Sigmoid colon (tissue), 7 donors: ENCODE data around the gene LILRA1. TPM values are rescaled to one million over a fixed set of nuclear protein-coding genes. Genes with fewer than 3 reads are reported as not detected.

ENCODE experiments used
- DNase-seq: peaks from one replicate; pipeline ENCODE4 v3.0.0-alpha.2; 2019
- H3K27ac ChIP-seq, 4 donors: fragments of 200-600 bp; sonication (generic); one replicate each; pipeline ENCODE4 v1.5.1; 2016 to 2019; ENCODE audit warnings: mild to moderate bottlenecking in 1 of 4
- H3K27me3 ChIP-seq, 3 donors: fragments of 200-600 bp; sonication (generic); one replicate each; pipeline ENCODE4 v1.5.1; 2019; ENCODE audit warnings: mild to moderate bottlenecking in 1 of 3
- H3K36me3 ChIP-seq, 4 donors: fragments of 200-600 bp; sonication (generic); one replicate each; pipeline ENCODE4 v1.5.1; 2016 to 2019
- H3K4me1 ChIP-seq, 4 donors: fragments of 200-600 bp; sonication (generic); one replicate each; pipeline ENCODE4 v1.5.1; 2017 to 2019
- H3K4me3 ChIP-seq, 4 donors: fragments of 200-600 bp; sonication (generic); one replicate each; pipeline ENCODE4 v1.5.1; 2017 to 2019; ENCODE audit warnings: mild to moderate bottlenecking in 2 of 4, moderate library complexity in 1 of 4
- H3K9me3 ChIP-seq, 4 donors: fragments of 200-600 bp in 3 of 4; sonication (generic) in 3 of 4; one replicate each; pipeline versions ENCODE4 v1.5.1 to v1.6.1; 2013 to 2019
- EP300 ChIP-seq, 4 donors: sonication (generic); formaldehyde crosslinking; IDR thresholded peaks; one replicate each; pipeline ENCODE4 v1.6.1; 2017; ENCODE audit warnings: antibody characterized with exemption in 4 of 4
- POLR2A ChIP-seq, 2 donors: fragments of 450-650 bp; IDR thresholded peaks; one replicate each; pipeline ENCODE4 v1.6.1; 2016; ENCODE audit warnings: antibody characterized with exemption in 2 of 2, mild to moderate bottlenecking in 2 of 2, moderate library complexity in 2 of 2
- POLR2AphosphoS5 ChIP-seq, 4 donors: sonication (generic); formaldehyde crosslinking; IDR thresholded peaks; one replicate each; pipeline ENCODE4 v1.6.1; 2017; ENCODE audit warnings: antibody characterized with exemption in 4 of 4
- WGBS, 2 donors: extraction: QIAGEN DNeasy Blood & Tissue Kit; methylation state at CpG; one replicate each; pipeline ENCODE4 v1.1.7; 2013; 5-methylcytosine and 5-hydroxymethylcytosine counted together
- intact Hi-C: fragments of 100-400 bp; cut with DNase I; formaldehyde crosslinking; loops from one replicate; pipeline ENCODE4 v1.15.1; 2023
- polyA plus RNA-seq, 3 donors: library from polyadenylated mRNA; stranded (reverse); fragments of 200-250 nt; gene quantifications; one replicate each; pipeline ENCODE4 v1.2.3, GENCODE V29; 2013
- total RNA-seq, 4 donors: library from RNA; depleted of rRNA; stranded (reverse); fragments of >200 nt; gene quantifications; one replicate each; pipeline ENCODE4 v1.1.0, GENCODE V29; 2016
- TF ChIP-seq, protein P1 (sequence below), 4 experiments: fragments of 450-650 bp in 3 of 4; fragments of 200-600 bp in 1 of 4; IDR thresholded peaks; one replicate each; pipeline ENCODE4 v1.5.1; 2016 to 2019; ENCODE audit warnings: antibody characterized with exemption in 4 of 4, mild to moderate bottlenecking in 3 of 4, moderate library complexity in 2 of 4
- donor health status: healthy with polysubstance abuse.
- donor health status: Bipolar disorder and iron deficiency.
- donor health status: healthy.

LILRA1 gene
- total and polyA plus RNA-seq, 7 donors = 0.54 to 2.3 (median 0.71) TPM; not detected in 2

DNA sequence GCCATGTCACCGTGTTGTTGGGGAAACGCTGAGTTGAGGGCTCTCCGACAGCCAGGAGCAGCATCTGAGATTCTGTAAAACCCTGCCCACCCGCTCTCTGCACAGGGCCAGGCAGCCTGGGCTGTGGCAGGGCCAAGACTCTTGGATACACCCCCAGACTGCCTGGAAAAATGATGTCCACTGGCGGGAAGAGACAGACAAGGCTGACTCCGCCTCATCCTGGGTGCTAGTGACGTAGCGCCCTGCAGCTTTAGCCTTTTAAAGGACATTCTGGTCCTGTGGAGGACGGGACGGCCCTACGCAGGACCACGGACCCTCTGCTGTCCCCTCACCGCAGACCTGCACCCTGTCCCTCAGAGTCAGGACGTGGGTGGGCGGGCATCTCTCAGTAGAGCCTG is 40.5 kb upstream of the LILRA1 start:
- 84 to 88% methylated on average over 15 of the region's 15 CpGs for WGBS, 2 donors
- Histone ChIP-seq H3K4me3 (no peak overlapping the region), H3K4me1 (no peaks in the 10 kb centered on the region), H3K36me3 (no peaks in the 10 kb centered on the region), H3K27me3 (peaks cover 0 to 6% (median 0%) of the 10 kb centered on the region in 3 donors), H3K27ac (no peak overlapping the region), H3K9me3 (no peaks in the 10 kb centered on the region)
- no peak for DNase-seq
- no peak for TF ChIP-seq POLR2AphosphoS5 (IDR thresholded peaks at IDR 0.05)
- TF ChIP-seq EP300 (IDR thresholded peaks at IDR 0.05) = no peak
- TF ChIP-seq, protein P1, sequence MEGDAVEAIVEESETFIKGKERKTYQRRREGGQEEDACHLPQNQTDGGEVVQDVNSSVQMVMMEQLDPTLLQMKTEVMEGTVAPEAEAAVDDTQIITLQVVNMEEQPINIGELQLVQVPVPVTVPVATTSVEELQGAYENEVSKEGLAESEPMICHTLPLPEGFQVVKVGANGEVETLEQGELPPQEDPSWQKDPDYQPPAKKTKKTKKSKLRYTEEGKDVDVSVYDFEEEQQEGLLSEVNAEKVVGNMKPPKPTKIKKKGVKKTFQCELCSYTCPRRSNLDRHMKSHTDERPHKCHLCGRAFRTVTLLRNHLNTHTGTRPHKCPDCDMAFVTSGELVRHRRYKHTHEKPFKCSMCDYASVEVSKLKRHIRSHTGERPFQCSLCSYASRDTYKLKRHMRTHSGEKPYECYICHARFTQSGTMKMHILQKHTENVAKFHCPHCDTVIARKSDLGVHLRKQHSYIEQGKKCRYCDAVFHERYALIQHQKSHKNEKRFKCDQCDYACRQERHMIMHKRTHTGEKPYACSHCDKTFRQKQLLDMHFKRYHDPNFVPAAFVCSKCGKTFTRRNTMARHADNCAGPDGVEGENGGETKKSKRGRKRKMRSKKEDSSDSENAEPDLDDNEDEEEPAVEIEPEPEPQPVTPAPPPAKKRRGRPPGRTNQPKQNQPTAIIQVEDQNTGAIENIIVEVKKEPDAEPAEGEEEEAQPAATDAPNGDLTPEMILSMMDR (IDR thresholded peaks at IDR 0.05) = no peak
- no peak for TF ChIP-seq POLR2A (IDR thresholded peaks at IDR 0.05)
- intact Hi-C loops = no loop called here

DNA sequence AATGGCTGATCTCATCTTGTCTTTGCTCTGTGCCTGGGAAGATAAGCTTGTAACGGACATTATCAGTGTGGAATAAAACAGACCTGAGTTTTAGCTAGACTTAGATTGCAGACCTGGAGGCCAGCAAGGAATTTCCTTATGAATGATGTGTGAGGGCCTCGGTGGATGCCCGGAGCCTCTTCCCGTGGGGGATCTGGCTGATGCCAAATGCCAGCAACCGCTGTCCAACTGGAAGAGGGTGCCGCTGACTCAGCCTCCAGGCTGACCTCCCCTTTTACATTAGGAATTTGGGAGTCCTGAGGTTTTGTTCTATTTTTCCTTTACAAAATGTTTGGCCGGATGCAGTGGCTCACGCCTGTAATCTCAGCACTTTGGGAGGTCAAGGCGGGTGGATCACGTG is 39.4 kb upstream of the LILRA1 start:
- 84 to 86% methylated on average over 10 of the region's 10 CpGs for WGBS, 2 donors
- Histone ChIP-seq H3K9me3 (no peaks in the 10 kb centered on the region), H3K27ac (no peak overlapping the region), H3K4me1 (no peaks in the 10 kb centered on the region), H3K36me3 (no peaks in the 10 kb centered on the region), H3K27me3 (peaks cover 0 to 6% (median 0%) of the 10 kb centered on the region in 3 donors), H3K4me3 (no peak overlapping the region)
- TF ChIP-seq POLR2AphosphoS5 (IDR thresholded peaks at IDR 0.05) (no peak), EP300 (IDR thresholded peaks at IDR 0.05) (no peak), POLR2A (IDR thresholded peaks at IDR 0.05) (no peak)
- TF ChIP-seq, protein P1 (IDR thresholded peaks at IDR 0.05) = no peak
- intact Hi-C loops = no loop called here
- DNase-seq = no peak

- Histone ChIP-seq H3K9me3 (no peaks in the 10 kb centered on the region), H3K4me3 (no peak overlapping the region), H3K4me1 (no peaks in the 10 kb centered on the region), H3K27me3 (peaks cover 0 to 6% (median 0%) of the 10 kb centered on the region in 3 donors), H3K36me3 (no peaks in the 10 kb centered on the region), H3K27ac (no peak overlapping the region)
- intact Hi-C loops = no loop called here
- TF ChIP-seq, protein P1 (IDR thresholded peaks at IDR 0.05) = no peak
- TF ChIP-seq EP300 (IDR thresholded peaks at IDR 0.05) = no peak
- no peak for TF ChIP-seq POLR2A (IDR thresholded peaks at IDR 0.05)
- TF ChIP-seq POLR2AphosphoS5 (IDR thresholded peaks at IDR 0.05) = no peak
- WGBS, 2 donors = 81 to 90% methylated on average over 16 of the region's 16 CpGs
- no peak for DNase-seq
Measured at GRCh38 chr19:54554896-54555295, 38.5 kb upstream of the LILRA1 start.

DNA sequence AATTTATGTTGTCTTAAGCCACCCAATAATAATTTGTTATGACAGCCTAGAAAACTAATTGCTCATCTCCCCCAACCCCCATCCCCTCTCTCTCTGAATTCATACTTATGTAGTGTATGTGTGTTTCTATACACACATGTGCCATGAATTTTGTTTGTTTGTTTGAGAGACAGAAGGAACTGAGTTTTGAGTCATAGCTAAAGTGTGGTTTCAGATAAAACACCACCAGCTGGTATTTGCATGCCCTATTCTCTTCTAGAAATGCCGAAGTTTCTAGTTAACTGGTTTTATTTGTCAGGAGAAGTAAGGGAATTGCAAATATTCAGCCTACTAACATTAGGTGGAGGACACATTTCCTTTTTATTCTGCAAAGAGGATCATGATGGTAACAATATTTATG is 37.2 kb upstream of the LILRA1 start:
- DNase-seq = no peak
- no peak overlapping the region for H3K27ac ChIP-seq
- no peaks in the 10 kb centered on the region for H3K9me3 ChIP-seq
- no peaks in the 10 kb centered on the region for H3K4me1 ChIP-seq
- peaks cover 0 to 6% (median 0%) of the 10 kb centered on the region in 3 donors for H3K27me3 ChIP-seq
- no peaks in the 10 kb centered on the region for H3K36me3 ChIP-seq
- TF ChIP-seq POLR2A (IDR thresholded peaks at IDR 0.05) (no peak), POLR2AphosphoS5 (IDR thresholded peaks at IDR 0.05) (no peak), EP300 (IDR thresholded peaks at IDR 0.05) (no peak)
- TF ChIP-seq, protein P1 (IDR thresholded peaks at IDR 0.05) = no peak
- H3K4me3 ChIP-seq = no peak overlapping the region
- 68 to 84% methylated on average over 1 of the region's 1 CpG for WGBS, 2 donors
- intact Hi-C loops = no loop called here

DNA sequence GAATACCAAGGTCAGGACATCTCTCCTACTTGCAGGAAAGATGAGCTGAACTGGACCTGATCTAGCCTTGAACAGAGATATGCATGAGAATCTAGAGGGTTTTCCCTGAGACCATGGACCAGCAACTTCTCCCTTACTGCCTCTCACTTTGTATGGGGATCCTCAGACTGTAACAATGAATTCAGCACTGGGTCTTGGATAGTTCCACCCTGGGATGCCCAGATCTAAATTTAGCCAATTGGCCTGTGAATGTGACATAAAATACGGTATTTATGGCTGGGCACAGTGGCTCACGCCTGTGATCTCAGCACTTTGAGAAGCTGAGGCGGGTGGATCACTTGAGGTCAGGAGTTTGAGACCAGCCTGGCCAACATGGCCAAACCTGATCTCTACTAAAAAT is 35.1 kb upstream of the LILRA1 start:
- 38 to 52% methylated on average over 3 of the region's 3 CpGs for WGBS, 2 donors
- DNase-seq = no peak
- Histone ChIP-seq H3K36me3 (no peaks in the 10 kb centered on the region), H3K4me3 (no peak overlapping the region), H3K27me3 (peaks cover 0 to 6% (median 0%) of the 10 kb centered on the region in 3 donors), H3K27ac (no peak overlapping the region), H3K4me1 (no peaks in the 10 kb centered on the region), H3K9me3 (no peaks in the 10 kb centered on the region)
- intact Hi-C loops = no loop called here
- TF ChIP-seq, protein P1 (IDR thresholded peaks at IDR 0.05) = no peak
- no peak for TF ChIP-seq EP300 (IDR thresholded peaks at IDR 0.05)
